Measurements from ENCODE around the gene C20orf173. TPM values are rescaled to one million over a fixed set of nuclear protein-coding genes. Genes with fewer than 3 reads are reported as not detected.
A peak's percentile ranks its signal among the peaks of the same experiment; 100 is the strongest.
"Not testable (repeated sequence)": the region's sequence is repeated elsewhere in the genome, so short reads cannot be mapped to it uniquely, and the experiment has no call there.

The C20orf173 gene
- polyA plus RNA-seq, 2 donors: not detected

DNA sequence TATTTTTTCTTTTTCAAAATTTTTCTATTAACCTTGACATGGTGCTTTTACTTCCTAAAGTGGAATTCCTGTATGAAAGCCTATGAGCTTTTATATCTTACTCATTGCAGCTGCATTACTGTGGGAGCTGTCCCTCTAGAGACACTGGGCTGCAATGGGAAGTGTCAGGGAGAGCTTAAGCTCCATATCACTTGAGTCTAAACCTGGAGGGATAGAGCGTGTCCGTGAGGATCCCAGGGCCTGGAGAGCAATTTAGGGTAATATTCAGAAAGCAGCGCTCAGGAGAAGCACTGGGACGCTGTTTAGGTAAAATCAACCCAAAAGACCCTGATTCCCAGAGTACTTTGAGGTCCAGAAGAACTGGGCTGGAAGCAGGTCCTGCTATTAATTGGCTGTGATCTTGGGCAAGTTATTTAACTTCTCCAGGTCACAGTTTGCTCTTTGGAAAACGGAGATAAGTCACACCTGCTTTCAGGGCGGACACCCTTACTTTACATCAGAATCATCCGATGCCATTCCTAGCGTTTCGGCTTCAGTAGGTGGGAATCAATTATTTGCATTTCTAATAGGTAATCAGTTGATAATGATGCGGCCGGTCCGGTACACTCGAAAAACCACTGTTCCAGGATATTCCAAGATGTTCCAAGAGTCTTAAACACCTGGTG, 11.8 kb upstream of the C20orf173 start:
- no peaks in the 10 kb centered on the region for H3K36me3 ChIP-seq (ENCODE audit: control insufficient read depth in 2 of 2, insufficient read depth in 2 of 2, low read length in 1 of 2)
- 31 to 36% methylated on average over 13 of the region's 13 CpGs for WGBS, 2 donors
- H3K9me3 ChIP-seq (ENCODE audit: control insufficient read depth in 2 of 2, insufficient read depth in 1 of 2, low read depth in 1 of 2, low read length in 1 of 2): no peaks in the 10 kb centered on the region
- no peaks in the 10 kb centered on the region for H3K27me3 ChIP-seq (ENCODE audit: control insufficient read depth in 1 of 2, insufficient read depth in 2 of 2, low read length in 2 of 2)
- H3K27ac ChIP-seq (ENCODE audit: low read depth in 2 of 2, low read length in 1 of 2): peak overlapping the region in 1 of 2 donors; percentile 83
- H3K4me1 ChIP-seq (ENCODE audit: control insufficient read depth in 2 of 2, insufficient read depth in 2 of 2, low read length in 1 of 2): peaks cover 4 to 6% of the 10 kb centered on the region in 2 donors
- H3K4me3 ChIP-seq (ENCODE audit: low read depth in 1 of 2, low read length in 2 of 2): peak overlapping the region; percentile 71 to 94

DNA sequence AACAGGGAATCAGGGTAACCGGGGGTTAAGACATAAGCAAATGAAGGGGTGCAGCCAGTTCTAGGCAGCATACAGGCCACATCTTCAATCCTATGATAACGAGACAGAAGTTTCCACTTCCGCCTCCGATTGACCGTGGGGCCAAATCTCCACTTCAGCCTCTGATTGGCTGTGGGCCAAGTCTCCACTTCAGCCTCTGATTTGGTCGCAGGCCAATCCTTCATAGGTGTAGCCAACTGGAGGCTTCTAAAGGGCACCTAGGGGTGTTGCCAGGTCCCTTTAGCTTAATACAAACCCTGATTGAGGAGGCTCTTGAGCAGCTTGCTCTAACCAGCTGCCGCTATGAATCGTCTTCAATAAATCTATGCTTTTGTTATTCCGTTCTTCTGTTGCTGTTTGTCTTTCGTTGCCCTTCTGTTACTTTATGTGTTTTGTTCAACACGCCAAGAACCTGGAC, 10.3 kb upstream of the C20orf173 start:
- 60 to 67% methylated on average over 11 of the region's 11 CpGs for WGBS, 2 donors
- Histone ChIP-seq H3K9me3 (ENCODE audit: control insufficient read depth in 2 of 2, insufficient read depth in 1 of 2, low read depth in 1 of 2, low read length in 1 of 2) (no peaks in the 10 kb centered on the region), H3K36me3 (ENCODE audit: control insufficient read depth in 2 of 2, insufficient read depth in 2 of 2, low read length in 1 of 2) (no peaks in the 10 kb centered on the region), H3K27me3 (ENCODE audit: control insufficient read depth in 1 of 2, insufficient read depth in 2 of 2, low read length in 2 of 2) (no peaks in the 10 kb centered on the region), H3K4me1 (ENCODE audit: control insufficient read depth in 2 of 2, insufficient read depth in 2 of 2, low read length in 1 of 2) (peaks cover 4 to 6% of the 10 kb centered on the region in 2 donors), H3K4me3 (ENCODE audit: low read depth in 1 of 2, low read length in 2 of 2) (no peak overlapping the region), H3K27ac (ENCODE audit: low read depth in 2 of 2, low read length in 1 of 2) (no peak overlapping the region)

DNA sequence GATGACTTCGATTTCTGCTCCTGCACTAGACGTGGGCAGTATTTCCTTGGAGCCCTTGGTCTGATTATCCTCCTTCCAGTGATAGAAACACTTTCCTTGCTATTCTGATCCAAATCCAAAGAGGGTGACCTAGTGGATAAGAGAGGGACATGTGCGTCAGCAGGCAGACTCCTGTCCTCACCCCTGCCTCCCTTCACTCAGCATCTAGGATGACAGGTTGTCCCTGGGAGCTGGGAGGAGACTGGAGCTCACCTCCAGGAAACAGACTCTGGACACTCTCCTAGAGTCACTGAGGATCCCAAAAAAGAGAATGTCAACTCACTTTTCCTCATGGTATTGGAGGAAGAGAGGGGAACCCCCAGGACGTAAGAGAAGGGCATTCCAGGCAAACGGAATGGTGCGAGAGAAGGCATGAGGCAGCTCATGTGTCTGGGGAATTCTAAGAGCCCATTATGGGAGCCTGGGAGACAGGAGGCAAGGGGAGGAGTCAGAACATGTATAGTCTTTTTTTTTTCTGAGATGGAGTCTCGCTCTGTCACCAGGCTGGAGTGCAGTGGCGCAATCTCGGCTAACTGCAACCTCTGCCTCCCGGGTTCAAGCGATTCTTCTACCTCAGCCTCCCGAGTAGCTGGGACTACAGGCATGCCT, 2.2 kb downstream of the C20orf173 start:
- Histone ChIP-seq H3K27me3 (ENCODE audit: control insufficient read depth in 1 of 2, insufficient read depth in 2 of 2, low read length in 2 of 2) (no peaks in the 10 kb centered on the region), H3K27ac (ENCODE audit: low read depth in 2 of 2, low read length in 1 of 2) (no peak overlapping the region), H3K36me3 (ENCODE audit: control insufficient read depth in 2 of 2, insufficient read depth in 2 of 2, low read length in 1 of 2) (no peaks in the 10 kb centered on the region), H3K4me1 (ENCODE audit: control insufficient read depth in 2 of 2, insufficient read depth in 2 of 2, low read length in 1 of 2) (no peaks in the 10 kb centered on the region), H3K4me3 (ENCODE audit: low read depth in 1 of 2, low read length in 2 of 2) (no peak overlapping the region), H3K9me3 (ENCODE audit: control insufficient read depth in 2 of 2, insufficient read depth in 1 of 2, low read depth in 1 of 2, low read length in 1 of 2) (no peaks in the 10 kb centered on the region)
- 81 to 85% methylated on average over 12 of the region's 12 CpGs for WGBS, 2 donors

DNA sequence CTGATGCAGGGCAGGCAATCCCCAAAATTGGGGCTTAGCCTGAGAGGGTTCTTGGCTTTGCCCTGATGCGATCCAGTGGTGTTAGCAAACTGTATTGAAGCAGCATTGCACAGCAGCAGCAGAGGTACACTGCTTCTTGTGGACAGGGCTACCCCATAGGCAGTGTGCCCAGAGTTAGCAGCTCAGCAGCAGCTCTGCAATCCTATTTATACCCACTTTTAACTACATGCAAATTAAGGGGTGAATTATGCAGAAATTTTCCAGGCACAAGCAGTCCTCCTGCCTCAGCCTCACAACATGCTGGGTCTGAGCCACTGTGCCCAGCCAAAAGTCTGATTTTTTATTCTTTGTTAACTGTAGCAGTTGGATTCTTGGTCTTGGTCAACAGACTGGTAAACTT, 3.8 kb downstream of the C20orf173 start:
- no peaks in the 10 kb centered on the region for H3K36me3 ChIP-seq (ENCODE audit: control insufficient read depth in 2 of 2, insufficient read depth in 2 of 2, low read length in 1 of 2)
- H3K4me3 ChIP-seq (ENCODE audit: low read depth in 1 of 2, low read length in 2 of 2): no peak overlapping the region
- no peaks in the 10 kb centered on the region for H3K4me1 ChIP-seq (ENCODE audit: control insufficient read depth in 2 of 2, insufficient read depth in 2 of 2, low read length in 1 of 2)
- H3K27me3 ChIP-seq (ENCODE audit: control insufficient read depth in 1 of 2, insufficient read depth in 2 of 2, low read length in 2 of 2): no peaks in the 10 kb centered on the region
- 98 to 100% methylated on average over 1 of the region's 1 CpG for WGBS, 2 donors
- no peak overlapping the region for H3K27ac ChIP-seq (ENCODE audit: low read depth in 2 of 2, low read length in 1 of 2)
- no peaks in the 10 kb centered on the region for H3K9me3 ChIP-seq (ENCODE audit: control insufficient read depth in 2 of 2, insufficient read depth in 1 of 2, low read depth in 1 of 2, low read length in 1 of 2)

DNA sequence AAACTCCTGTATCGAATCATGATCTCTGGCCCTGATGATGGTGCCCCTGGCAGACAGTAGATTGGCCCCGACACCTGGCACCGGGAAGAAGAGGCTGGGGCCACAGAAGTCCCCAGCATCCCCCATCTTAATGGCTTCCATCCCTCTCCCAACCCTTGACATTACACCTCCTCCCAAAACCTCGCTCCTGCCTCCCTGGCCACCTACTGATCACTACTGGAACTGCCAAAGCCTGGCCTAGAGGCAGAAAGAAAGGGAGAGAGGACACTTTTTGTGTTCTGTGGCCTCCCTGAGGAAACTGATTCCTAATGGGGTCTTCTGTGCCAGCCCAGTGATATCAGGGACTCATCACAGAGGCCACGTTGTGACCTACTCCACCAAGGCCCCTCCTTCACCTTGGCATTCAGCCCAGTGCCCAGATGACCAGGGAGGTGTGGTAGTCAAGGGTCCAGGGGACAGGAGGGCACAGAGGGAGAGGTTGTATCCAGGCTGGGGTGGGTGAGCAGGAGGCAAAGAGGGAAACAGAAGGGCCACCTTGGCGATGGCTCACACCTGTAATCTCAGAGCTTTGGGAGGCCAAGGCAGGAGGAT, 6.1 kb downstream of the C20orf173 start:
- Histone ChIP-seq H3K4me1 (ENCODE audit: control insufficient read depth in 2 of 2, insufficient read depth in 2 of 2, low read length in 1 of 2) (no peaks in the 10 kb centered on the region), H3K27ac (ENCODE audit: low read depth in 2 of 2, low read length in 1 of 2) (no peak overlapping the region), H3K27me3 (ENCODE audit: control insufficient read depth in 1 of 2, insufficient read depth in 2 of 2, low read length in 2 of 2) (no peaks in the 10 kb centered on the region), H3K4me3 (ENCODE audit: low read depth in 1 of 2, low read length in 2 of 2) (no peak overlapping the region), H3K9me3 (ENCODE audit: control insufficient read depth in 2 of 2, insufficient read depth in 1 of 2, low read depth in 1 of 2, low read length in 1 of 2) (no peaks in the 10 kb centered on the region), H3K36me3 (ENCODE audit: control insufficient read depth in 2 of 2, insufficient read depth in 2 of 2, low read length in 1 of 2) (no peaks in the 10 kb centered on the region)
- 69 to 75% methylated on average over 6 of the region's 6 CpGs for WGBS, 2 donors

DNA sequence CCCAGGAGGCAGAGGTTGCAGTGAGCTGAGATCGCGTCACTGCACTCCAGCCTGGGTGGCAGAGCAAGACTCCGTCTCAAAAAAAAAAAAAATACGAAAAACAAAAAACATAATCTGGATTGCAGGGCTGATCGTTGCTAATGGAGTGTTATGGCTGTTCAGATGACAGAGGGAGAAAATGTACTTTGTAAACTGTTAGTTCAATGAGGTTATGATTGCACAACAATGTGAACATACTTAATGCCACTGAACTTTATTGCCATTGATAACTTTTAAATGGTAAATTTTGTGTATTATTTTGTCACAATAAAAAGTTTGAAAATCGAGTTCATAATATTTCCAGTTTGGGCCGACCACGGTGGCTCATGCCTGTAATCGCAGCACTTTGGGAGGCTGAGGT, 10.5 kb downstream of the C20orf173 start:
- Histone ChIP-seq H3K27ac (ENCODE audit: low read depth in 2 of 2, low read length in 1 of 2) (no peak overlapping the region), H3K27me3 (ENCODE audit: control insufficient read depth in 1 of 2, insufficient read depth in 2 of 2, low read length in 2 of 2) (no peaks in the 10 kb centered on the region), H3K4me1 (ENCODE audit: control insufficient read depth in 2 of 2, insufficient read depth in 2 of 2, low read length in 1 of 2) (peaks cover 0 to 3% of the 10 kb centered on the region in 2 donors), H3K9me3 (ENCODE audit: control insufficient read depth in 2 of 2, insufficient read depth in 1 of 2, low read depth in 1 of 2, low read length in 1 of 2) (no peaks in the 10 kb centered on the region), H3K36me3 (ENCODE audit: control insufficient read depth in 2 of 2, insufficient read depth in 2 of 2, low read length in 1 of 2) (peaks cover 0 to 12% of the 10 kb centered on the region in 2 donors), H3K4me3 (ENCODE audit: low read depth in 1 of 2, low read length in 2 of 2) (no peak overlapping the region)
- WGBS, 2 donors: 82 to 89% methylated on average over 9 of the region's 9 CpGs

DNA sequence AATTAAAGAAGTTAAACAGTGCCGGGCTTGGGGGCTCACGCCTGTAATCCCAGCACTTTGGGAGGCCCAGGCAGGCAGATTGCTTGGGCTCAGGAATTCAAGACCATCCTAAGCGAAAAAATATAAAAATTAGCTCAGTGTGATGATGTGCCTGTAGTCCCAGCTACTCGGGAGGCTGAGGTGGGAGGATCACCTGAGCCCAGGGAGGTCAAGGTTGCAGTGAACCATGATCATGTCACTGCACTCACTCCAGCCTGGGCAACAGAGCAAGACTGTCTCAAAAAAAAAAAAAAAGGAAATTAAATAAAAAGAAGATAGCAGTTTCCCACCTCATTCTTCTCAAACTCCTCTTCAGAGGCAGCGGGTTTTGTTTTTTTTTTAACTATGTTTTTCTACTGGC, 11.7 kb downstream of the C20orf173 start:
- H3K27me3 ChIP-seq (ENCODE audit: control insufficient read depth in 1 of 2, insufficient read depth in 2 of 2, low read length in 2 of 2); H3K27ac ChIP-seq (ENCODE audit: low read depth in 2 of 2, low read length in 1 of 2); H3K4me3 ChIP-seq (ENCODE audit: low read depth in 1 of 2, low read length in 2 of 2); H3K9me3 ChIP-seq (ENCODE audit: control insufficient read depth in 2 of 2, insufficient read depth in 1 of 2, low read depth in 1 of 2, low read length in 1 of 2); H3K4me1 ChIP-seq (ENCODE audit: control insufficient read depth in 2 of 2, insufficient read depth in 2 of 2, low read length in 1 of 2): not testable (repeated sequence)
- 95 to 96% methylated on average over 5 of the region's 5 CpGs for WGBS, 2 donors
- H3K36me3 ChIP-seq (ENCODE audit: control insufficient read depth in 2 of 2, insufficient read depth in 2 of 2, low read length in 1 of 2): peaks cover 0 to 15% of the 10 kb centered on the region in 2 donors

DNA sequence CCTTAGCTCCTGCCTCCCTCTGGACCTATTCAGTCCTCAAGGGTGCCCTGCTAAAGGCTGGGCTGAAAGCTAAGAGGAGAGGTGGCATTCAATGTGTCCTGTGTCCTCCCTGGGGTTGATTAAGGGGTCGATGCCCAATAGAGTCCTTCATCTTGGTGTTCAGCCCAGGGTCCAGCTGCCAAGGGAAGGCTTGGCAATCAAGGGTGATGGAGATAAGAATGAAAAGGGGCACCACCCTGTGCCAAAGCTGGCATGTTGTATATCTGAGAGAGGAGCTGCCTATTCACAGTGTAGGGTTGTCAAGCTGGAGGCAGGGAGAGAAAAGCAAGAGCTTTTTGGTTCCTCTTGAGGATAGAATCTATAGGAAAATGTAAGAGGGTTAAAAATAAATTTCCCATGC, 12.3 kb downstream of the C20orf173 start:
- 87 to 88% methylated on average over 1 of the region's 1 CpG for WGBS, 2 donors
- H3K4me1 ChIP-seq (ENCODE audit: control insufficient read depth in 2 of 2, insufficient read depth in 2 of 2, low read length in 1 of 2): peaks cover 0 to 3% of the 10 kb centered on the region in 2 donors
- no peaks in the 10 kb centered on the region for H3K9me3 ChIP-seq (ENCODE audit: control insufficient read depth in 2 of 2, insufficient read depth in 1 of 2, low read depth in 1 of 2, low read length in 1 of 2)
- H3K36me3 ChIP-seq (ENCODE audit: control insufficient read depth in 2 of 2, insufficient read depth in 2 of 2, low read length in 1 of 2): peaks cover 0 to 15% of the 10 kb centered on the region in 2 donors
- H3K27me3 ChIP-seq (ENCODE audit: control insufficient read depth in 1 of 2, insufficient read depth in 2 of 2, low read length in 2 of 2): no peaks in the 10 kb centered on the region
- H3K4me3 ChIP-seq (ENCODE audit: low read depth in 1 of 2, low read length in 2 of 2): no peak overlapping the region
- H3K27ac ChIP-seq (ENCODE audit: low read depth in 2 of 2, low read length in 1 of 2): no peak overlapping the region

DNA sequence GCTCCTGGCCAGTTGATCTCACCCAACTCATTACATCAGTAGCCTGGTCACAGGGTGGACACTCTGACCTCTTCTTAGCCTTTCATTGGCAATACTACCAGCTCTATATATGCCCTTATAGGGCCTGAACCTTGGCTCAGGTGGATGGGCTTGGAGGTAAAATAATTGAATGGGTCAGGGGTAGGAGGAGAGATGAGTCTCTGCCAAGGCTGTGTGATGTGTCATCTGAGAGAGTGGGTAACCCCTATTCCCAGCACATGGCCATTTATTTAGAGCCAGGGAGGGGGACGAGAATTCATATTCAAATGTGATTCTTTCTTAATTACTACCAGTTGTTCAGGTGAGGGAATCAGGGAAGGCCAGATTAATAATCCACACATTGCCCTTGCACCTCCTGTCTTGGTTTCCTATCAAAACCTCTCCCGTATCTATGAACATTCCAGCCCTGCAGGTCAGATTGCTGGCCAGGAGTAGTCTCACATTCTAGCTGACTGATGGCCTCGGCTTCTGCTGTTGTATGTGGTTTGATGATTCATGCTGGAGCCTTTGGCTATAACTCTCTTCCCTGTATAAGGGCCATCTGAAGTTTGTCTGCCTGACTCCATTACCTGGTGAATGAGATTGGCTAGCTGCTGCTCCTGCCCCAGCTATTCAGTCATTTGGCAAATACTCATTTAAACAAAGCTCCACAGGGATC, 13.4 kb downstream of the C20orf173 start:
- WGBS, 2 donors: 63 to 67% methylated on average over 3 of the region's 3 CpGs
- H3K27ac ChIP-seq (ENCODE audit: low read depth in 2 of 2, low read length in 1 of 2): no peak overlapping the region

More for the DNA sequence above, 13.4 kb downstream of the C20orf173 start:
- Histone ChIP-seq H3K4me1 (ENCODE audit: control insufficient read depth in 2 of 2, insufficient read depth in 2 of 2, low read length in 1 of 2) (peaks cover 0 to 3% of the 10 kb centered on the region in 2 donors), H3K9me3 (ENCODE audit: control insufficient read depth in 2 of 2, insufficient read depth in 1 of 2, low read depth in 1 of 2, low read length in 1 of 2) (no peaks in the 10 kb centered on the region), H3K4me3 (ENCODE audit: low read depth in 1 of 2, low read length in 2 of 2) (no peak overlapping the region), H3K27me3 (ENCODE audit: control insufficient read depth in 1 of 2, insufficient read depth in 2 of 2, low read length in 2 of 2) (no peaks in the 10 kb centered on the region), H3K36me3 (ENCODE audit: control insufficient read depth in 2 of 2, insufficient read depth in 2 of 2, low read length in 1 of 2) (peaks cover 0 to 24% of the 10 kb centered on the region in 2 donors)

Measured in esophagus (tissue), 2 donors.